ENCODE measurements around the gene PTPRG.

PTPRG gene

GRCh38 chr3:61545716-61546115, 15.7 kb upstream of the PTPRG start:
- TF ChIP-seq SIN3A (IDR thresholded peaks at IDR 0.05; ENCODE audit: borderline replicate concordance, insufficient read depth, low read length): no peak
- TF ChIP-seq FOXP2 (optimal IDR thresholded peaks at IDR 0.05; ENCODE audit: borderline replicate concordance, extremely low read depth, extremely low read length, insufficient read depth): no peak
- no peak for TF ChIP-seq TAF1 (IDR thresholded peaks at IDR 0.05; ENCODE audit: borderline replicate concordance, insufficient read depth, low read length)
- TF ChIP-seq REST (IDR thresholded peaks at IDR 0.05; ENCODE audit: insufficient read depth in 1 of 2, low read depth in 2 of 2, low read length in 2 of 2): no peak
- TF ChIP-seq POLR2AphosphoS5 (IDR thresholded peaks at IDR 0.05; ENCODE audit: low read depth, low read length): no peak

GRCh38 chr3:61547625-61548024, 13.7 kb upstream of the PTPRG start:
- TF ChIP-seq POLR2AphosphoS5 (IDR thresholded peaks at IDR 0.05; ENCODE audit: low read depth, low read length): no peak
- no peak for TF ChIP-seq FOXP2 (optimal IDR thresholded peaks at IDR 0.05; ENCODE audit: borderline replicate concordance, extremely low read depth, extremely low read length, insufficient read depth)
- no peak for TF ChIP-seq TAF1 (IDR thresholded peaks at IDR 0.05; ENCODE audit: borderline replicate concordance, insufficient read depth, low read length)
- TF ChIP-seq SIN3A (IDR thresholded peaks at IDR 0.05; ENCODE audit: borderline replicate concordance, insufficient read depth, low read length): no peak
- no peak for TF ChIP-seq REST (IDR thresholded peaks at IDR 0.05; ENCODE audit: insufficient read depth in 1 of 2, low read depth in 2 of 2, low read length in 2 of 2)

GRCh38 chr3:61559136-61559731, 2.1 kb upstream of the PTPRG start:
- no peak for TF ChIP-seq FOXP2 (optimal IDR thresholded peaks at IDR 0.05; ENCODE audit: borderline replicate concordance, extremely low read depth, extremely low read length, insufficient read depth)
- TF ChIP-seq REST (IDR thresholded peaks at IDR 0.05; ENCODE audit: insufficient read depth in 1 of 2, low read depth in 2 of 2, low read length in 2 of 2): no peak

- no peak; the same call in 1 of the 2 replicates for TF ChIP-seq SIN3A (IDR thresholded peaks at IDR 0.05; ENCODE audit: borderline replicate concordance, insufficient read depth, low read length)
- 0 out of 2 replicates have a peak, but pooled peaks have one; percentile 7 for TF ChIP-seq POLR2AphosphoS5 (IDR thresholded peaks at IDR 0.05; ENCODE audit: low read depth, low read length)
- 0 out of 4 replicates have a peak, but pooled peaks of 1 of the 2 experiments have one; percentile 8 for TF ChIP-seq REST (IDR thresholded peaks at IDR 0.05; ENCODE audit: insufficient read depth in 1 of 2, low read depth in 2 of 2, low read length in 2 of 2)
These were observed 626 bp upstream of the PTPRG start for GRCh38 chr3:61560517-61561373.

All from PFSK-1 (cell line).